ENCODE data around the gene GPR15LG.

GRCh38 chr10:84160663-84161362 lies 12.8 kb upstream of the GPR15LG start:
- no peak for TF ChIP-seq CTCF (IDR thresholded peaks at IDR 0.05)
- no peak for TF ChIP-seq EP300 (IDR thresholded peaks at IDR 0.05)
